ENCODE measurements around the gene MEGF11. TPM values are rescaled to one million over a fixed set of nuclear protein-coding genes. Genes with fewer than 3 reads are reported as not detected.

The MEGF11 gene
- total RNA-seq, 6 experiments from 2014 or later, result not detected

- WGBS (ENCODE audit: insufficient coverage, low coverage, low lambda C conversion rate, missing lambda C conversion rate), result 100% methylated on average over 2 of the region's 11 CpGs
- ATAC-seq, result peak in 1 of 4 donors; percentile 21
- Histone ChIP-seq H3K27ac (no peak overlapping the region), H3K27me3 (no peaks in the 10 kb centered on the region), H3K4me1 (no peaks in the 10 kb centered on the region), H3K36me3 (no peaks in the 10 kb centered on the region), H3K9me3 (no peaks in the 10 kb centered on the region), H3K4me3 (no peak overlapping the region)
- intact Hi-C loops (cut with DNase I), result no loop called here
- no peak for DNase-seq
- TF ChIP-seq CTCF (IDR thresholded peaks at IDR 0.05), result no peak
- no peak for TF ChIP-seq POLR2A (IDR thresholded peaks at IDR 0.05)
Observed at GRCh38 chr15:66211670-66212562, 41.6 kb downstream of the MEGF11 start.

- no peak for ATAC-seq
- DNase-seq, result no peak
- intact Hi-C loops (cut with DNase I), result no loop called here
Observed at GRCh38 chr15:66210684-66211083, 42.9 kb downstream of the MEGF11 start.

GRCh38 chr15:66198757-66199156, 54.8 kb downstream of the MEGF11 start:
- TF ChIP-seq CTCF (IDR thresholded peaks at IDR 0.05), result no peak
- no peak for TF ChIP-seq POLR2A (IDR thresholded peaks at IDR 0.05)
- DNase-seq (no peak), ATAC-seq (no peak)
- Histone ChIP-seq H3K4me3 (no peak overlapping the region), H3K9me3 (no peaks in the 10 kb centered on the region), H3K27me3 (no peaks in the 10 kb centered on the region), H3K4me1 (no peaks in the 10 kb centered on the region), H3K36me3 (no peaks in the 10 kb centered on the region), H3K27ac (no peak overlapping the region)
- WGBS (ENCODE audit: insufficient coverage, low coverage, low lambda C conversion rate, missing lambda C conversion rate), result no CpG with 5 or more reads among the region's 2 CpGs
- intact Hi-C loops (cut with DNase I), result no loop called here

More at GRCh38 chr15:66210684-66211083, 42.9 kb downstream of the MEGF11 start:
- H3K4me1 ChIP-seq, result no peaks in the 10 kb centered on the region
- no peaks in the 10 kb centered on the region for H3K9me3 ChIP-seq
- no peaks in the 10 kb centered on the region for H3K27me3 ChIP-seq
- H3K36me3 ChIP-seq, result no peaks in the 10 kb centered on the region
- 70% methylated on average over 4 of the region's 4 CpGs for WGBS (ENCODE audit: insufficient coverage, low coverage, low lambda C conversion rate, missing lambda C conversion rate)
- no peak overlapping the region for H3K4me3 ChIP-seq
- TF ChIP-seq CTCF (IDR thresholded peaks at IDR 0.05) (no peak), POLR2A (IDR thresholded peaks at IDR 0.05) (no peak)
- no peak overlapping the region for H3K27ac ChIP-seq

GRCh38 chr15:66196602-66197001, 56.9 kb downstream of the MEGF11 start:
- TF ChIP-seq CTCF (IDR thresholded peaks at IDR 0.05), result no peak
- TF ChIP-seq POLR2A (IDR thresholded peaks at IDR 0.05), result no peak
- no peaks in the 10 kb centered on the region for H3K36me3 ChIP-seq
- no peak overlapping the region for H3K27ac ChIP-seq
- 20% methylated on average over 2 of the region's 2 CpGs for WGBS (ENCODE audit: insufficient coverage, low coverage, low lambda C conversion rate, missing lambda C conversion rate)
- no peak for DNase-seq
- intact Hi-C loops (cut with DNase I), result no loop called here
- H3K4me3 ChIP-seq, result no peak overlapping the region
- H3K9me3 ChIP-seq, result no peaks in the 10 kb centered on the region
- no peaks in the 10 kb centered on the region for H3K4me1 ChIP-seq
- ATAC-seq, result no peak
- H3K27me3 ChIP-seq, result no peaks in the 10 kb centered on the region

Measured in right lobe of liver (tissue), 6 donors.